Stomach (tissue), 4 donors: ENCODE measurements around the gene KLHDC7B.

Experiments
- CTCF ChIP-seq, 7 experiments: fragments of 450-650 bp in 4 of 7; fragments of 200-600 bp in 3 of 7; sonication (generic) in 3 of 7; IDR thresholded peaks; one replicate each; pipeline ENCODE4 v1.5.1; 2016 to 2019; ENCODE audit warnings: antibody characterized with exemption in 7 of 7, control low read depth in 2 of 7, mild to moderate bottlenecking in 1 of 7
- EP300 ChIP-seq: sonication (generic); formaldehyde crosslinking; IDR thresholded peaks from one replicate; pipeline ENCODE4 v1.6.1; 2017; ENCODE audit warnings: antibody characterized with exemption
- POLR2A ChIP-seq, 4 donors: fragments of 450-650 bp; IDR thresholded peaks; one replicate each; pipeline ENCODE4 v1.6.1; 2016; ENCODE audit warnings: antibody characterized with exemption in 4 of 4, control low read depth in 2 of 4, mild to moderate bottlenecking in 1 of 4, moderate library complexity in 1 of 4
- POLR2AphosphoS5 ChIP-seq, 3 donors: sonication (generic); formaldehyde crosslinking; IDR thresholded peaks; one replicate each; pipeline ENCODE4 v1.6.1; 2016; ENCODE audit warnings: antibody characterized with exemption in 3 of 3

- TF ChIP-seq CTCF (IDR thresholded peaks at IDR 0.05) (peak in 6 of 7 experiments; percentile 48 to 98 (median 94)), POLR2AphosphoS5 (IDR thresholded peaks at IDR 0.05) (peak; percentile 45 to 96 (median 96)), EP300 (no peak), POLR2A (IDR thresholded peaks at IDR 0.05) (peak in 2 of 4 donors; percentile 55 to 86)
These were observed 17.1 kb downstream of the KLHDC7B start, which contains the start of gene SYCE3 for GRCh38 chr22:50562523-50563412.
